IPS DF 19.7 (cell line): Measurements from ENCODE around the gene ERCC1.
"Not testable (repeated sequence)": the region's sequence is repeated elsewhere in the genome, so short reads cannot be mapped to it uniquely, and the experiment has no call there.

Experiments used
- DNase-seq: peaks from one replicate; pipeline ENCODE4 v3.0.0-alpha.2; 2013; ENCODE audit warnings: low read depth, low spot score

Gene ERCC1

DNA sequence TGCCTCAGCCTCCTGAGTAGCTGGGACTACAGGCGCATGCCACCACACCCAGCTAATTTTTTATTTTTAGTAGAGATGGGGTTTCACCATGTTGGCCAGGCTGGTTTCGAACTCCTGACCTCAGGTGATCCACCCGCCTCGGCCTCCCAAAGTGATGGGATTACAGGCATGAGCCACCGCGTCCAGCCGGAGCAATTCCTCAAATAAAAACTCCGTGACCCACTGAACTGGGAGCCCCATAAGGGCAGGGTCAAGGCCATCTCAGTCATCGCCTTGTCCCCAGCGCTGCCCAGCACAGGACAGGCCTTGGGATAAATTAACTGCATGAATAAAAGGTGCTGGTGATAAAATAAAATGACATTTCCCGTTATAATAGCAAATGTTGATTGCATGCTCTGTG, 6.2 kb upstream of the ERCC1 start:
- DNase-seq: not testable (repeated sequence)

DNA sequence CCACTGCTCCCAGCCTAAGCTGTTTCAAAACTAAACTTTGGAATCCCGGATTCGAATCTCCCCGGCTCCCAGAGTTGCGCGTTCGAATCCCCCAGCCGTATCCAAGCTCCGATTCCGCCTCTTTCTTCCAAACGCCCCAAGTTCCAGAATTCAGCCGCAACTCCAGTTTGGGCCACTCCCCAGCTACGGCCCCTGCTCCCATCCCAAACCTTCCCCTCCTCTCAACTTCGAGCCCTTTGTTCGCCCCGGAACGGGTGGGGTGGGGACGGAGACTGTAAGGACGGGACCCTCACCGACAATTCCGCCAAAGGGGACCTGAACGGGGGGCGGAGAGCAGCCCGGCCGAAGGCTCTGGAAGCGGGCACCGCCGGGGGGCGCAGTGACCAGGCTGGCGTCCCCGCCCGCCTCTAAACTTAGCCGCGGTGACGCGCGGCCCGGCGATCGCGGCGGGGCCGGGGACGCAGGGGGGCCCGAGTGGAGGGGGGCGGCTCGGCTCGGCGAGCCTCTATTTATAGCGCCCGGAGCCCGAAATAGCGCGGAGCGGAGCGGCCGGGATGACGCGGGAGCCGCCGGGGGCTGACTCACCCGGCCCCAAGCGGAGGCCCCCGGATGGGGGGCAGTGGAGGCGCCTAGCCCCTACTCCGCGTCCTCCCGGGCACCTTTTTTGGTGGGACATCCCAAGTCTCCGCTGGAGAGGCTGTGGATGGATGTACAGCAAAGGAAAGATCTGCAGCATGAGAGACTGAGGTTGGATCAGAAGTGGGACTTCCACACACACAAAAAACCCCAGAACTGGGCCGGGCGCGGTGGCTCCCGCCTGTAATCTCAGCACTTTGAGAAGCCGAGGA, 4.9 kb upstream of the ERCC1 start:
- DNase-seq: no peak

DNA sequence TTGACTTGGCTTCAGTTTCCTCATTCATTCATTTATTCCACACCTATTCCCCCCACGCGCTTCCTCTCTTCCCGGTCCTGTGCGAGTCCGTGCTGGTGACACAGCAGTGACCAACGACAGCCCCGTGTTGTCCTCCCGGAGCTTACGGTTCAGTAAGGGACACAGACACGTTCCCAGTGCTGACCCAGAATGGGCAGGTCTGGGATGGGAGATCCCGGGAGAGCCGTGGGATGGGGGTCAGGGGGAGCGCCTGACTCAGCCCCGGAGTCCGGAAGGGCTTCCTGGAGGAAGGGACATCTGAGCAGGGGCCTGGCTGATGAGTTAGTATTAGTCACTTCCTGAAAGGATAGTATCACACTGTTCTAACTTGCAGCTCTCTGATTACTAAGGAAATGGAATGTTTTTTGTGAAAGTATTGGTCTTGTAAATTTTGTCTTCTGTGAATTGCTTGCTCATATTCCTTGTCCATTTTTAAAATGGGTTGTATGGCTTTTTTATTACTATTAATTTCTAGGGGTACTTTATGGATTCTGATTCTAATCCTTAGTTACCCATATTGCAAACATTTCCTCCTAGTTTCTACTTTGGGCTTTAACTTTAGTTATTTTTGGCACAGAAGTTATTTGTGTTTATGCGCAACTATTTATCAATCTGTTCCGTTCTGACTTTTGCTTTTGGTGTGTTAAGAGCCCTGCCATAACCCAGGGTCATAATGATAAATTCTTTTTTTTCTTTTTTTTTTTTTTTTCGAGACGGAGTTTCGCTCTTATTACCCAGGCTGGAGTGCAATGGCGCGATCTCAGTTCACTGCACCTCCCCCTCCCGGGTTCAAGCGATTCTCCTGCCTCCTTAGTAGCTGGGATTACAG, 708 bp upstream of the ERCC1 start:
- no peak for DNase-seq

DNA sequence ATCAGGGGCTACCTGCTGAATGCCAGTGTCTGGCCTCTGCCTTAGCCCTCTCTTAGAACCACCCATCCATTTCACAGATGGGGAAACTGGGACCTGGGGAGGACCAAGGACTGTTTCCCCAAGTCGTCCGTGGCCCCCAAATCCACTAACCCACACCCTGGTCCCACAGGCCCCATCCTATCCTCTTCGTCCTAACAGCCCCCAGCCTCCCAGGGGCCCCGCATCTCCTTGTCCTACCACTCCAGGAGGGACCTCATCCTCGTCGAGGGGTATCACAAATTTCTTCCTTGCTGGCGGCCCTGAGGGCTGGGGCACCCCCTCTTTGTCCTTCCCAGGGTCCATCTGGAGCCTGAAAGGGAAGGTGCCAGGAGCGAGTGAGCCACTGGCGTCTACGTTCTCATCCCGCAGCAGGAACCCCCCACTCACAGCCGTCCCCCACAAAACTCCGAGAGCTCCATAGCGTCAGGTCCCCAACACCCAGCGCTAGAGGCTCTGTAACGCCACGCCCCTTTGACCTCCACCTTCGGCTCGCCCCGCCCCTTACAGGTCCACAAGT, 606 bp downstream of the ERCC1 start:
- DNase-seq: no peak

DNA sequence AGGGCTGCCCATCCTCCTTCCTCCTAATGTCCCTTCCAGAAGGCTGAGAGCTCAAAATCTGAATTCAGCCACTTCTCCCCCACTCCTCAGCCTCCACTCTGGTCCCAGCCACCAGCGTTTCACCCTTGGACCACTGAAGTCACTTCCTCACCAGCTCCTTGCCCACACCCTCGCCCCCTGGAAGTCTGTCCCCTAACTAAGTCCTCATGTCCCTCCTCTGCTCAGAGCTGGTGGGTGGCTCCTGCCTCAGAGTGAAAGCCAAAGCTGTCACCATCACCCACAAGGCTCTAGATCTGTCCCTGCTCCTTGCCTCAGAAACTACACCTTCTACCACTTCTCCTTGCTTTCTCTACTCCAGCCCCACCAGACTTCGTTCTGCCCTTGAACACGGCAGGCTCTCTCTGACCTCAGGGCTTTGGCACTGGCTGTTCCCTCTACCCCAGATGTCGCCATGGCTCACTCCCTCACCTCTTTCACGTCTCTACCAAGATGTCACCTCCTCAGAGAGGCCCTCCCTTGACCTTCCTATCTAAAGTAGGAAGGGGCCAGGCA, 1.7 kb downstream of the ERCC1 start:
- no peak for DNase-seq

DNA sequence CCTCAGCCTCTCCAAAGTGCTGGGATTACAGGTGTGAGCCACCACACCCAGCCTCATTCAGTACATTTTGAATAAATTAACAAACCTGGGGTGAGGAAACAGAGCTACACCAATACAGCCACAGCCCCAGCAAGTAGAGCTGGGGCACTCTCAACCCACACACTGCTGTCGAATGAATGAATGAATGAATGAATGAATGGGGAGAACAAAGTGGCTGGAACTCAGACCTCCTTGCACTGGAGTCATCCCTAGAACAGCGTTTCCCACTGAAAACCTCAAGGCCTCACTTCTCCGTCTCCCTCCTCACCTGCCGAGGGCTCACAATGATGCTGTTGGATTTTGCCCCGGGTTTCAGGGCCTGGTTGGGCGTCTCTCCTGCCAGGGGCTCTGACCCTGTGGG, 2.8 kb downstream of the ERCC1 start:
- DNase-seq: no peak

DNA sequence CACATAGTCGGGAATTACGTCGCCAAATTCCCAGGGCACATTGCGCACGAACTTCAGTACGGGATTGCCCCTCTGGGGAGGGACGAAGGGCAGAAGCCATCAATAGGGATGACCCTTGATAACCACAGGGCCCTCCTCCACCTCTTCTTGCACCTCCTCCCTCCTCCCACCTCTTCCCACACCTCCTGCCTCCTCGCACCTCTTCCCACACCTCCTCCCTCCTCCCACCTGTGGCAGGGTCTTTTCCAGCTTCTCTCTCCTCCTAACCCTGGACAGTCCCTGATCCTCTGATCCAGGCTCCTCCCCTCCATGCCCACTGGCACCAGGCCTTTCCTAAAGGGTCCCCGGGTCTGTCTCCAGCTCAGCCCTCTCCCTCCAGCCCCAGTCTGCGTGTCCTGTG, 3.4 kb downstream of the ERCC1 start:
- DNase-seq: no peak

DNA sequence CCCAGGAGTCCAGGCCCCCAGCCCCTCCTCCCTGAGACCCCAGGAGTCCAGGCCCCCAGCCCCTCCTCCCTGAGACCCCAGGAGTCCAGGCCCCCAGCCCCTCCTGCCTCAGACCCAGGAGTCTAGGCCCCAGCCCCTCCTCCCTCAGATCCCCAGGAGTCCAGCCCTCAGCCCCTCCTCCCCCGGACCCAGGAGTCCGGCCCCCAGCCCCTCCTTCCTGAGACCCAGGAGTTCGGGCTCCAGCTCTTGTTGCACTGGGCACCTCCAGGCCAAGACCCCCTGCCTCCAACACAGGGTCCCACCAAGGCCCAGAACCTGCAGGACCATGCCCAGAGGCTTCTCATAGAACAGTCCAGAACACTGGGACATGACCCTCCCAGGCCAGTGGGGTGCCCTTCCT, 3.8 kb downstream of the ERCC1 start:
- no peak for DNase-seq

DNA sequence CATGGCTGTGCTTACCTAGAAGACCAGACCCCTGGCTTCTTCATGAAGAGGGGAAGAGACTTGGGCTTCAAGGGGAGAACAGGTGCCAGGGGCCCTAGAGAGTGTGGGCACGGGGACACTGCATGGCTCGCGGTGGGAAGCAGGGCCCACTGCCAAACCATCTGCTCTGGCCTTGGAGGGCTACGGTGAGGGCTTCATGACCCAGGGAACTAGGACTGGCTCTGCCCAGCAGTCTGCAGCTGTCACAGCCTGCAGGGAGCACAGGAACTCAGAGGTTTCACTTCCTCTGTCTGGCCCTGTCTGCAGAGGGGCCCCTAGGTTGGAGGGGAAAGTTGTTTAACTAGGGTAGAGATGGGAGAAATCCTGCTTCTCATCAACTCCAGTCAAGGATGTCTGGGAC, 4.3 kb downstream of the ERCC1 start:
- DNase-seq: no peak

DNA sequence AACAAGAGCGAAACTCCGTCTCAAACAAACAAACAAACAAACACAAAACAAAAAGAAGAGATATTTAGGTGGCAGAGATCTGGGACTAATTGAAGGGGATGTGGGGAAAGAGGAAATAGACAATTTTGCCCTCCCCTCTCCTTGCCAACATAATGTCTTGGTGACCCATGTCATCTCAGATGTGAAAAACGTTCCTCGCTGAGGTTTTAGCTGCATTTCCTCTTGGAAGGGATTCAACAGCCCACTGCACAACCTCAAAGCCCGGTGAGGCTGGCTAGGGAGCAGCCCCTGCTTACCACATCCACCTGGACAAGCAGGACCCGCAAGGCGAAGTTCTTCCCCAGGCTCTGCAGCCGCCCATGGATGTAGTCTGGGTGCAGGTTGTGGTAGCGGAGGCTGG, 4.9 kb downstream of the ERCC1 start:
- DNase-seq: no peak

DNA sequence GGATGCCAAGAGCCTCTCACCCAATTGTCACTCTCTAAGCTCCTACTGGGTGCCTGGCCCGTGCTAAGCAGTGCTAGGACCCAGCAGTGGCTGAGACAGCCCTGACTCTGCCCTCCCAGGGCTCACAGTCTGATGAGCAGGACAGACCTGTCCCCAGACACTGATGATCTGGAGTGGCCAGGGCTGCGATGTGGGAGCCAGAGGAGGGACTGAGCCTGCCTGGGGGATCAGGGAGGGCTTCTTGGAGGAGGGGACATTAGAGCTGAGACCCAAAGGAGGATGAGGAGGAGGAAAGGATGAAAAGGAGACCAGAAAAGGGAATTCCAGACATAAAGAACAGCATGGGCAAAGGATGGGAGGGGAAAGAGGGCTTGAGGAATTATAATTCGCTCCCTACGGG, 6.6 kb downstream of the ERCC1 start:
- no peak for DNase-seq

DNA sequence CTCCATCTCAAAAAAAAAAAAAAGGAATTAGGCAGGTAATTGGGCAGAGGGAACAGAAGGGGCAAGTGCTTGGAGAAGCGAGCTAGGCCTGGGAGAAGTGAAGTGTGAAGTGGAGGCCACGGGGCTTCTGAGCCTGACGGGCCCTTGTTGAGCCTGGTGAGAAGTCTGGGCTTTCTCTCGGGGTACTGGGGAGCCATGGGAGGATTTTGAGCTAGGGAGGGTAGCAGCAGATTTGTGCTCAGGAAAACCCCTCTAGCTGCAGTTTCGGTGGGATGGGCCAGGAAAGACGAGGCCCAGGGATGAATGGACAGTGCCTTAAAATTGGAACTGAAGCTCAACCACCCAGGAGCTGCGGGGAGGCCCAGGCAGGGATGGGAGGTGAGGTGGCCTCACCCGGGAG, 9.2 kb downstream of the ERCC1 start:
- no peak for DNase-seq

DNA sequence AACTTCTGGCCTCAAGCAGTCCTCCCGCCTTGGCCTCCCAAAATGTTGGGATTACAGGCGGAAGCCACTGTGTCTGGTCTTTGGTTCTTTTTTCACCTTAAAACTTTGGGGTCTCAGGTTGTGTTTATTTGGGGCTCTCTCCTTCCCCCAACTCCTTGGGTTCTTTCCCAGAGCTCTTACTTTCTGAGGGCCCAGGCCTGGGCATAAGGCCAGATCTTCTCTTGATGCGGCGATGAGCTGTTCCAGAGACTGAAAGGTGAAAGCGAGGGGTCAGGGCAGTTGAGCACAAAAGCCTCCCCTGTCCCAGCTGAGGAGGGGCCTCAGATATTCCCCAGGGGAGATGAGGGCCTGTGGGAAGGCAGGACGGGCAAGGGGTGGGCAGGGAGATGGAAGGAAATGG, 10.2 kb downstream of the ERCC1 start:
- no peak for DNase-seq

DNA sequence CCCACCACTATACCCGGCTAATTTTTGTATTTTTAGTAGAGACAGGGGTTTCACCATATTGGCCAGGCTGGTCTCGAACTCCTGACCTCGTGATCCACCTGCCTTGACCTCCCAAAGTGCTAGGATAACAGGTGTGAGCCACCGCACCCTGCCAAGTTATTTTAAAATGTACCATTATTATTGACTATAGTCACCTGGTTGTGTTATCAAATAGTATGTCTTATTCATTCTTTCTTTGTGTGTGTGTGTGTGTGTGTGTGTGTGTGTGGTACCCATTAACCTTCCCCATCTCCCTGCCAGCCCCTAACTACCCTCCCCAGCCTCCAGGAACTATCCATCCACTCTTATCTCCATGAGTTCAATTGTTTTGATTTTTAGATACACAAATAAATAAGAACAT, 13.4 kb downstream of the ERCC1 start:
- DNase-seq: not testable (repeated sequence)

DNA sequence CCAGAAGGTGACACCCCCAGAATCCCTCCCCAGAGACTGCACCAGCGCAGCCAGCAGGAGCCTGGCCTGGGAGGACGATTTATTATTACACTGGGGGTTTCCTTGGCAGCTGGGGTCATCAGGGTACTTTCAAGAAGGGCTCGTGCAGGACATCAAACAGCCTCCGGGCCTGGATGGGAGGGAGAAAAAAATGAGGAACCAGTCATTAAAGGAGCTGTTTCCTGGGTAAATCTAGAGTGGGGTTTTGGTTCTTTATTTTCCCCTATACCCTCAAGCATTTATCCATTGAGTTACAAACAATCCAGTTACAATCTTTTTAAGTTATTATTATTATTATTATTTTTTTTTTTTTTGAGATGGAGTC, 14.2 kb downstream of the ERCC1 start:
- no peak for DNase-seq

DNA sequence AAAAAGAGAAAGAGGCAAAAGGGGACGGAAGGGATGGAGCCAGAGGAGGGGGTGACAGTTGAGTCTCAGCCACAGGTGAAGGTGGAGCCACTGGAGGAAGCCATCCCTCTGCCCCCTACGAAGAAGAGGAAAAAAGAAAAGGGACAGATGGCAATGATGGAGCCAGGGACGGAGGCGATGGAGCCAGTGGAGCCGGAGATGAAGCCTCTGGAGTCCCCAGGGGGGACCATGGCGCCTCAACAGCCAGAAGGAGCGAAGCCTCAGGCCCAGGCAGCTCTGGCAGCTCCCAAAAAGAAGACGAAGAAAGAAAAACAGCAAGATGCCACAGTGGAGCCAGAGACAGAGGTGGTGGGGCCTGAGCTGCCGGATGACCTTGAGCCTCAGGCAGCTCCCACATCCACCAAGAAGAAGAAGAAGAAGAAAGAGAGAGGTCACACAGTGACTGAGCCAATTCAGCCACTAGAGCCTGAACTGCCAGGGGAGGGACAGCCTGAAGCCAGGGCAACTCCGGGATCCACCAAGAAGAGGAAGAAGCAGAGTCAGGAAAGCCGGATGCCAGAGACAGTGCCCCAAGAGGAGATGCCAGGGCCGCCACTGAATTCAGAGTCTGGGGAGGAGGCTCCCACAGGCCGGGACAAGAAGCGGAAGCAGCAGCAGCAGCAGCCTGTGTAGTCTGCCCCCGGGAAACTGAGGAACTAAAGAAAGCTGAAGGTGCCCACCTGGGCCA, 14.7 kb downstream of the ERCC1 start:
- no peak for DNase-seq

DNA sequence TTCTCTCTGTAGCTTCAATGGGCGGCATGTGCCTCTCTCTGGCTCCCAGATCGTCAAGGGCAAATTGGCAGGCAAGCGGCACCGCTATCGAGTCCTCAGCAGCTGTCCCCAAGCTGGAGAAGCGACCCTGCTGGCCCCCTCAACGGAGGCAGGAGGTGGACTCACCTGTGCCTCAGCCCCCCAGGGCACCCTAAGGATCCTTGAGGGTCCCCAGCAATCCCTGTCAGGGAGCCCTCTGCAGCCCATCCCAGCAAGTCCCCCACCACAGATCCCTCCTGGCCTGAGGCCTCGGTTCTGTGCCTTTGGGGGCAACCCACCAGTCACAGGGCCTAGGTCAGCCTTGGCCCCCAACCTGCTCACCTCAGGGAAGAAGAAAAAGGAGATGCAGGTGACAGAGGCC, 15.6 kb downstream of the ERCC1 start:
- no peak for DNase-seq

DNA sequence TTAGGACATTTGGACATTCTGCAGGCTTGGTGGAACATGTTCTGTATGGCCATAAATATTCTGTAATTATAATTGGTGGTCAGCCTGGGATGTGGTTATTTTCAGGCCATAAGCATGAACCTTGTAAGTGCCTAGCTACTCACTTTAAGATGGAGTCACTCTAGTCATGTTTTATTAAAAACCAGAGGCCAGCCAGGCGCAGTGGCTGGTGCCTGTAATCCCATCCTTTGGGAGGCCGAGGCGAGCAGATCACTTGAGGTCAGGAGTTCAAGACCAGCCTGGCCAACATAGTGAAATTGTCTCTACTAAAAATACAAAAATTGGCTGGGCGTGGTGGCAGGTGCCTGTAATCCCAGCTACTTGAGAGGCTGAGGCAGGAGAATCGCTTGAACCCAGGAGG, 16.1 kb downstream of the ERCC1 start:
- not testable (repeated sequence) for DNase-seq

DNA sequence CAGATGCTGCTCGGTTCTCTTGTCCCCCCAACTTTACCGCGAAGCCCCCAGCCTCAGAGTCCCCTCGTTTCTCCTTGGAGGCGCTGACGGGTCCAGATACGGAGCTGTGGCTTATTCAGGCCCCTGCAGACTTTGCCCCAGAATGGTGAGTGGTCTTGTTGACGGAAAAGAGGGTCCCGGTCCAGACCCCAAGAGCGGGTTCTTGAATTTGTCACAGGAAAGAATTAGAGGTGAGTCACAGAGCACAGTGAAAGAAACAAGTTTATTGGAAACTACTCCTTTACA, 16.7 kb downstream of the ERCC1 start:
- no peak for DNase-seq

DNA sequence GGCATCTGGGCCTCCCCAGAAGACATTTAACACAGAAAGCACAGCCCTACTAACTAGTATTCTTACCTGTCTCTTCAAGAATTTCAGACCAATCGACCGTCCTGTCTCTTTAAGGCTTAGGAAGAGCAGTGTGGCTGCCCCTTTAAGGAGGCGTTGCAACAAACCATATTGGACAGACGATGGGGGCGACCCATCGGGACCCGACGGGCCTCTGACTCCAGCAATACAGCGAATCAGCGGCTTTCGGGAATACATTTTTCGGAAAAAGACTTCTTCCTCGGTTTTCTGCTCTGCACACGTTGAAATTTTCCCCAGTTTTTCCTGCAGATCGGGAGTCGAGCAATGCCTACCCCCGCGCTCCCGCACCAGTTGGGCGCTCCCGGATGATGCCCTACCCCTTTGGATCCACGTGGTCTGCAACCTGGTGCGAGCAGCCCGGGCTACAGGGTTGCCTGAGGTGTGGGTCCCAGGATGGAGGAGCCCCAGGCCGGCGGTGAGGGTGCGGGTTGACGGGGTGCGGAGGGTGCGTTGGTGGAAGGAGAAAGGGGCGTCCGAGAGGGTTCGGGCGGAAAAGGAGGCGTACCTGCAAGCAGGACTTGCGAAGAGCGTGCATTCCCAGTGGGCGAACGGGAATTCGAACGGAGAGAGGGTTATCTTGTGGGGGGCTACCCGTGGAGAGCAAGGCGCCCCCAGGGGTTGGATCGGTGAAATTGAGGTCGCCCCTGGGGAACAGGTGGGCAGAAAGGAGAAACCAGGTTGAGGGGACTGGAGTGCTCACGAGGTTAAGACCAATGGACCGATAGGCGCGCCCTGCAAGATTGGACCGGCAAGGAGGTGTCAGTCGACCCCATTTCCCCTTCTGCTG, 17.3 kb downstream of the ERCC1 start, which contains the start of gene POLR1G:
Gene POLR1G, plus strand, starts transcription at position 419 of the 865 bp plus-strand sequence. Its CDS starts 53 bp downstream, at position 472.
- DNase-seq: no peak
